H1 (cell line): ENCODE results near the gene SCN10A.

Experiments
- CTCF ChIP-seq, 3 experiments: IDR thresholded peaks; 1 replicate in 2 of 3; 2 replicates in 1 of 3; pipeline versions ENCODE4 v1.5.1 to v1.6.1; 2011; ENCODE audit warnings: low read length in 3 of 3, mild to moderate bottlenecking in 3 of 3, inconsistent platforms in 2 of 3, low read depth in 1 of 3, moderate library complexity in 1 of 3; ENCODE audit not compliant: insufficient read depth in 1 of 3; ENCODE audit errors: control extremely low read depth in 1 of 3
- EZH2 ChIP-seq: fragments of 200-600 bp; sonication (generic); IDR thresholded peaks from 2 replicates; pipeline ENCODE4 v1.7.1; 2012; ENCODE audit warnings: low read depth, mild to moderate bottlenecking, moderate library complexity, low read length, inconsistent platforms; ENCODE audit not compliant: severe bottlenecking
- JUN ChIP-seq: IDR thresholded peaks from 2 replicates; pipeline ENCODE4 v1.6.1; 2011; ENCODE audit warnings: low read depth, mild to moderate bottlenecking, improper control_type of control experiment, low read length
- JUND ChIP-seq: IDR thresholded peaks from 2 replicates; pipeline ENCODE4 v1.6.1; 2011; ENCODE audit warnings: mild to moderate bottlenecking, improper control_type of control experiment, low read length
- POLR2A ChIP-seq, 2 experiments: IDR thresholded peaks; 1 replicate in 1 of 2; 2 replicates in 1 of 2; pipeline ENCODE4 v1.6.1; 2011; ENCODE audit warnings: low read depth in 2 of 2, low read length in 2 of 2, mild to moderate bottlenecking in 2 of 2; ENCODE audit errors: control extremely low read depth in 1 of 2
- POLR2AphosphoS5 ChIP-seq: IDR thresholded peaks from 2 replicates; pipeline ENCODE4 v1.6.1; 2011; ENCODE audit warnings: low read depth, low read length
- RAD21 ChIP-seq, 2 experiments: IDR thresholded peaks in 1 of 2; conservative IDR thresholded peaks in 1 of 2; 2 replicates each; pipeline ENCODE4 v1.6.1; 2011; ENCODE audit warnings: low read depth in 2 of 2, low read length in 2 of 2, improper control_type of control experiment in 1 of 2, inconsistent platforms in 1 of 2, mild to moderate bottlenecking in 1 of 2, moderate library complexity in 1 of 2
- SAP30 ChIP-seq: fragments of 300-600 bp; sonication (generic); IDR thresholded peaks from 2 replicates; pipeline ENCODE4 v1.7.1; 2012; ENCODE audit warnings: low read length, moderate library complexity, mild to moderate bottlenecking, inconsistent platforms; ENCODE audit not compliant: insufficient read depth, insufficient replicate concordance
- TCF12 ChIP-seq: IDR thresholded peaks from 2 replicates; pipeline ENCODE4 v1.6.1; 2011; ENCODE audit warnings: low read depth, mild to moderate bottlenecking, low read length

GRCh38 chr3:38828681-38829080 is 12.7 kb upstream of the SCN10A start:
- TF ChIP-seq POLR2AphosphoS5 (no peak), JUND (no peak), EZH2 (no peak), JUN (no peak), SAP30 (no peak), CTCF (IDR thresholded peaks at IDR 0.05; ENCODE audit: control extremely low read depth in 1 of 3, insufficient read depth in 1 of 3, low read depth in 1 of 3, low read length in 3 of 3) (no peak), RAD21 (IDR thresholded peaks at IDR 0.05 in 1 of 2, conservative IDR thresholded peaks at IDR 0.05 in 1 of 2; ENCODE audit: low read depth in 2 of 2, low read length in 2 of 2) (no peak), TCF12 (no peak), POLR2A (IDR thresholded peaks at IDR 0.05; ENCODE audit: control extremely low read depth in 1 of 2, low read depth in 2 of 2, low read length in 2 of 2) (no peak)
